Large intestine (tissue), 3 donors: Measurements from ENCODE around the gene ADAMTS18. TPM values are rescaled to one million over a fixed set of nuclear protein-coding genes. Genes with fewer than 3 reads are reported as not detected.

ENCODE experiments used
- DNase-seq, 2 donors: peaks; one replicate each; pipeline versions ENCODE4 v3.0.0 to v3.0.0-alpha.2; 2013
- H3K27ac ChIP-seq: one replicate; pipeline ENCODE4 v1.5.1; 2013; ENCODE audit warnings: low read length
- H3K27me3 ChIP-seq: 2 replicates; pipeline ENCODE4 v1.6.1; 2013; ENCODE audit warnings: low read length; ENCODE audit not compliant: control insufficient read depth, insufficient read depth
- H3K36me3 ChIP-seq: 2 replicates; pipeline ENCODE4 v1.6.1; 2013; ENCODE audit warnings: low read length; ENCODE audit not compliant: control insufficient read depth, insufficient read depth
- H3K4me1 ChIP-seq: one replicate; pipeline ENCODE4 v1.6.1; 2013; ENCODE audit warnings: low read length; ENCODE audit not compliant: control insufficient read depth, insufficient read depth
- H3K4me3 ChIP-seq: one replicate; pipeline ENCODE4 v1.5.1; 2013; ENCODE audit warnings: low read length
- H3K9me3 ChIP-seq: one replicate; pipeline ENCODE4 v1.6.1; 2013; ENCODE audit warnings: mild to moderate bottlenecking, low read depth, low read length, moderate library complexity; ENCODE audit not compliant: control insufficient read depth
- WGBS: methylation state at CpG from one replicate; pipeline ENCODE4 v1.1.5; 2013; ENCODE audit warnings: low lambda C conversion rate; ENCODE audit not compliant: insufficient coverage; 5-methylcytosine and 5-hydroxymethylcytosine counted together
- polyA plus RNA-seq: library from polyadenylated mRNA; unstranded; fragments of 120-200 nt; gene quantifications from one replicate; pipeline ENCODE4 v1.2.1, GENCODE V29; 2013

Gene ADAMTS18
- polyA plus RNA-seq, 1 donor = 1.9 TPM

DNA sequence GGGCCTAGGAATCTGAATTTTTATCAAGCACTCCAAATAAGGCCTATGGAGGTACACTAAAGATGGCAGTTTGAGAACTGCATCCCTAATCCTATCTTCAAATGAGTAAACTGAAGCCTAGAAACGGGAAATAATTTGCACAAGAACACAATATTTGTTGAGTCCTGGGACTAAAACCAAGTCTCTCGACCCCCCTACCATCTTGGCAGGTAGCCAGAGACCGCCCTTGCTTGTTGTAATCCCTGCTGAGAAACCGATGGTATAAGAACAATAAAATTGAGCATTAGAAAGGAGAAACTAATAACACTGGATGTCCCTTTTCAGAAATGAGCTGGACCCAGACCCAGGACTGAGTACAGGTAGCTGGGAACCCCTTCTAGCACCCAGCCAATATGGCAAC is 24.4 kb downstream of the ADAMTS18 start:
- Histone ChIP-seq H3K4me1 (no peaks in the 10 kb centered on the region), H3K27me3 (no peaks in the 10 kb centered on the region), H3K36me3 (no peaks in the 10 kb centered on the region), H3K27ac (no peak overlapping the region), H3K4me3 (no peak overlapping the region), H3K9me3 (no peaks in the 10 kb centered on the region)
- WGBS = no CpG with 5 or more reads among the region's 4 CpGs
- no peak for DNase-seq

DNA sequence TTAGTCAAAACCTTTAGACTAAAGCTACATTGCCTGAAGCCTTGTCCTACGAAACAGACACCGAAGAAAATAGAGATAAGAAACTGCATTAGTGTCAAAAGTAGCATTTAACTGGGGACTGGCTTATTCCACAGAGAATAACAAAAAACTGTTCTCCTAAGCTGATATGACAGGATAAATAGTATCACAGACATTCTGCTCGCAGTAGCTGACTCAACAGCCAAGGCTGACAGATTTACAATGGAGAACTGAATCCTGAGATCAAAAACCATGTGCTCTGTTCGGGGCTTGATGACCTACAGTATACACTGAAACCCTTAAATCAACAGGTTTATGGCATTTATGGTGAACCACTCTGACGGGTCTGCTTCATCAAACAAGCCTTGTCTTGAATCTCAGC is 25.5 kb downstream of the ADAMTS18 start:
- DNase-seq = no peak
- 33% methylated on average over 1 of the region's 5 CpGs for WGBS
- no peaks in the 10 kb centered on the region for H3K4me1 ChIP-seq
- no peak overlapping the region for H3K4me3 ChIP-seq
- H3K27me3 ChIP-seq = no peaks in the 10 kb centered on the region
- H3K27ac ChIP-seq = no peak overlapping the region
- H3K36me3 ChIP-seq = no peaks in the 10 kb centered on the region
- H3K9me3 ChIP-seq = no peaks in the 10 kb centered on the region

DNA sequence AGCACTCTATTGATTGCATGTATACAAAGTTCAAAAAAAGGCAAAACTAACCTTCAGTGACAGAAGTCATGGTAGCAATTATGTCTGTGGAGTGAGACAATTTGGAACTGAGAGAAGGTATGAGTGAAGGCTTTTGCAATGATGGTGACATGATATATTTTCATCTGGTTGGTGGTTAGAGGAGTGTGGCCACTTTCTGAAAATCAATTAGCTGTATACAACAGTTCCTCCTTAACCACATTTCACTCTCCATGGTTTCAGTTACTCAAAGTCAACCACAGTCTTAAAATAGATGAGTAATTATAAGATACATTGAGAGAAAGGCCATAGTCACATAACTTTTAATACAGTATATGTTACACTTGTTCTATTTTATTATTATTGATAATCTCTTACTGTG is 26.2 kb downstream of the ADAMTS18 start:
- no peaks in the 10 kb centered on the region for H3K4me1 ChIP-seq
- H3K27ac ChIP-seq = no peak overlapping the region
- DNase-seq = no peak
- no peaks in the 10 kb centered on the region for H3K9me3 ChIP-seq
- no peak overlapping the region for H3K4me3 ChIP-seq
- no peaks in the 10 kb centered on the region for H3K36me3 ChIP-seq
- H3K27me3 ChIP-seq = no peaks in the 10 kb centered on the region

DNA sequence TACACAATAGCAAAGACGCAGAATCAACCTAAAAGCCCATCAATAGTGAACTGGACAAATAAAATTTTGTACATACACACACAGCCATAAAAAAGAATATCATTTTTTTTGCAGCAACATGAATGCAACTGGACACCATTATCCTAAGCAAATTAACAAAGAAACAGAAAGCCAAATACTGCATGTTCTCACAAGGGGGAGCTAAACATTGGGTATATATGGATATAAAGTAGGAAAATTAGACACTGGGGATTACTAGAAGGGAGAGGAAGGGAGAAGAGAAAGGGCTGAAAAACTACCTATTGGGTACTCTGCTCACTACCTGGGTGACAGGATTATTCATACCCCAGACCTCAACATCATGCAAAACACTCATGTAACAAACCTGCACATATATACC is 28.2 kb downstream of the ADAMTS18 start:
- no CpG with 5 or more reads among the region's 1 CpG for WGBS
- H3K27me3 ChIP-seq = no peaks in the 10 kb centered on the region
- H3K36me3 ChIP-seq = no peaks in the 10 kb centered on the region
- no peak overlapping the region for H3K4me3 ChIP-seq
- H3K4me1 ChIP-seq = no peaks in the 10 kb centered on the region
- no peak overlapping the region for H3K27ac ChIP-seq
- DNase-seq = no peak
- no peaks in the 10 kb centered on the region for H3K9me3 ChIP-seq

DNA sequence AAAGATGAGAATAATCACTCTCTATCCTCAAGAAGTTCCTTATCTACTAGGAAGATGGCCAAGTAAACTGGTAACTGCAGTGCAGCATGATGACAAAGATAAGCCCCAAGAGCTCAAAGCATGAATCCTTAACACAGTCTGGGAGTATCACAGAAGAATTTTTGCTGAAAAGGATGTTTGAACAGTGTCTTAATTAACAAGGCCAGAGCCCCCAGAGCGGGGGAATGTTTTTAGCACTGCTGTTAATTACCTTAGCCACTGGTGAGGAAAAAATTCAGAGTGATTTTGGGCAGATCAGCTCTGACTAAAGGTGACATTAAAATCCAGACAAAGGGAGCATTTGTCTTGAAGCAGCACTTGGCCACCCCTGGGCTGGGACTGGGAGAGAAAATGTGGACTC is 30.1 kb downstream of the ADAMTS18 start:
- WGBS = 50% methylated on average over 1 of the region's 1 CpG
- H3K27me3 ChIP-seq = no peaks in the 10 kb centered on the region
- DNase-seq = no peak

DNA sequence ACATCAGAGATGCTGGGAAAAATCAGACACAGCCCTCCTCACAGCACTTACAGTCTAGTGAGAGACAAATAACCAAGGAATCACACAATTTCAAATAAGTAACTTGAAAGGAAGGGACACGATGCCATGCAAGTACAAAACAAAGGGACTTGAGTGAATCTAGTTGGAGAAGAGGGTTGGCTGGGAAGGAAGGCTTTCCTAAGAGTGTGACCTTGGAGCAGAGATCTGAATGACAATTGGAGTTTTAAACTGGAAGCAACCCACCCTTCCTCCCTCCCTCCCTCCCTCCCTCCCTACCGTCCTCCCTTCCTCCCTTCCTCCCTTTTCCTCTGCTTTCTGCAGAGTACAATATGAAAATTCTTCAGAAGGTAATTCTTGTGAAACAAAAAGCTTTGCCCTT is 31.1 kb downstream of the ADAMTS18 start:
- Histone ChIP-seq H3K27ac (no peak overlapping the region), H3K4me1 (no peaks in the 10 kb centered on the region), H3K27me3 (no peaks in the 10 kb centered on the region), H3K9me3 (no peaks in the 10 kb centered on the region), H3K36me3 (no peaks in the 10 kb centered on the region), H3K4me3 (no peak overlapping the region)
- WGBS = no CpG with 5 or more reads among the region's 2 CpGs
- no peak for DNase-seq

More for the DNA sequence above, 30.1 kb downstream of the ADAMTS18 start:
- Histone ChIP-seq H3K36me3 (no peaks in the 10 kb centered on the region), H3K9me3 (no peaks in the 10 kb centered on the region), H3K4me3 (no peak overlapping the region), H3K4me1 (no peaks in the 10 kb centered on the region), H3K27ac (no peak overlapping the region)

DNA sequence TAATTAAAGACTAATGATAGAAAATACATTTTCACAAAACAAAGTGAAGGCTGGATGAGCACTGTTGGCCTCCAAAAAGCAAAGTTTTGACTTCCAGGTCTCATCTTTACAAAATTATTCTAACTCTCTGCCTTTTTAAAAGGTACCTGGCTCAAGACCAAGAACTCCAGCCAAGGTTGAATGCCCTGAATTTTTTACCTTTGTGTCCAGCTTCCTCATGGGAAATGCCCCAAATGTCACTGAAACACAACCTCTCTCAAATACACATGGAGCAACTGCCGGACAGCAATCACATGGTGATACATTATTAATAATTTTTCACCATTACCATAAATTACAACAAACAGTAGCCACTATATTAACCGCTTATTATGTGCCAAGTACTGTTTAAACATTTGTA is 32.2 kb downstream of the ADAMTS18 start:
- no peak for DNase-seq
- no peaks in the 10 kb centered on the region for H3K9me3 ChIP-seq
- no CpG with 5 or more reads among the region's 2 CpGs for WGBS

DNA sequence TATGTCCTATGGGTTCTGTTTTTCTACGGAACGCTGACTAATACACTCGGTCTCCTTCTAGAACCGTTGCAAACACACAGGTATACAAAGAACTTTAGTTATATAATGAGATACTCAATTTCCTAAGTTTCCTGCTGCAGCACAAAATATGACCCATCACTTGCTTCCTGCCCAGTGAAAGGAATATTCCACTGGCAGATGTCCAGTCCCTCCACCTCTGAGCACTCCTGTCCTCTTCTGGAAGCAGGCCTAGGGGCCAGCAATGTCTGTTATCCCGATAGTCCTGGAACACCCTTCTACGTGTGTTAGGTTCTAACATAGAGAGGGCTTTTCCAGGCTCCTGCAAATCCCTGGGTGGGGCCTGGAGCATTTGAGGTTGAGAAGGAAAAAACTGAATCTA is 32.7 kb downstream of the ADAMTS18 start:
- no peaks in the 10 kb centered on the region for H3K27me3 ChIP-seq
- no peaks in the 10 kb centered on the region for H3K4me1 ChIP-seq
- whole genome bisulfite sequencing = no CpG with 5 or more reads among the region's 6 CpGs
- H3K36me3 ChIP-seq = no peaks in the 10 kb centered on the region
- no peak overlapping the region for H3K27ac ChIP-seq
- DNase-seq = no peak
- no peak overlapping the region for H3K4me3 ChIP-seq
- no peaks in the 10 kb centered on the region for H3K9me3 ChIP-seq

More for the DNA sequence above, 32.2 kb downstream of the ADAMTS18 start:
- H3K36me3 ChIP-seq = no peaks in the 10 kb centered on the region
- H3K27ac ChIP-seq = no peak overlapping the region
- no peaks in the 10 kb centered on the region for H3K27me3 ChIP-seq
- H3K4me3 ChIP-seq = no peak overlapping the region
- H3K4me1 ChIP-seq = no peaks in the 10 kb centered on the region

DNA sequence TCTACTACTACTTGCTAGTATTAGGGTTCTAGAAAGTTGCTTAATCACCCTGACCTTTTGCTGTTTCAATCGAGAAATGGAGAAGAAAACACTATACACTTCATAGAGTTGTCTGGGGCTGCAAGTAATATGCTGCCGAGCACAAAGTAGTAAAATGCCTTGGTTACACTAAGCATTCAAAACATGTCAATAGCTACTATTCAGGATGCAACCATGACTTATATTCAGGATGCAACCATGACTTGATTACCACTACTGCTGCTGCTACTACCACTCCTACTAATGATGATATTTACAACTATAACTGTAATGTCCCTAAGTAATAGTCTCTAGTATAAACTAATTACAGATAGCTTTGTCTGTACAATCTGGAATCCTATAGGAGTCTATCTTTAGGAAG is 35.3 kb downstream of the ADAMTS18 start:
- Histone ChIP-seq H3K27me3 (no peaks in the 10 kb centered on the region), H3K4me3 (no peak overlapping the region), H3K36me3 (no peaks in the 10 kb centered on the region), H3K9me3 (no peaks in the 10 kb centered on the region), H3K4me1 (no peaks in the 10 kb centered on the region), H3K27ac (no peak overlapping the region)
- WGBS = no CpG with 5 or more reads among the region's 2 CpGs
- no peak for DNase-seq

DNA sequence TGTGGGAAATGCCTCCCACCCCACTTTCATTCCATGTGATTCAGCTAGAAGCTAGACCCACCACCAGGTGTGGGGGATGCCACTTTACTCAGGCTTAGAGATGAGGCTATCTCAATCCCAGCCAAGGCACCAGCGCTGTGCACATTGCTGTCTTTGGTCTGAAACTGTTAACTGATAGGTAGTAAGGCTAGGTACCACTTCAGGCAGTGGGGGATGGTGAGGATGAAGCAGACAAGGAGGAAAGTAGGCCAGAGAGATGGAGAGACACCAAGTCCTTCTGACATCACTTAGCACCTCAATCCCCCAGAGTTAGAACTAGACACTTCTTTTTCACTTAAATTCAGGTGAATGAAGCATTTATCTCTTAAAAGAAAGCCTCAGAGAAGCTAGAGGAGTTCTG is 35.8 kb downstream of the ADAMTS18 start:
- Histone ChIP-seq H3K4me1 (no peaks in the 10 kb centered on the region), H3K27me3 (no peaks in the 10 kb centered on the region), H3K27ac (no peak overlapping the region), H3K9me3 (no peaks in the 10 kb centered on the region), H3K36me3 (no peaks in the 10 kb centered on the region), H3K4me3 (no peak overlapping the region)
- no CpG with 5 or more reads among the region's 1 CpG for WGBS
- DNase-seq = no peak

DNA sequence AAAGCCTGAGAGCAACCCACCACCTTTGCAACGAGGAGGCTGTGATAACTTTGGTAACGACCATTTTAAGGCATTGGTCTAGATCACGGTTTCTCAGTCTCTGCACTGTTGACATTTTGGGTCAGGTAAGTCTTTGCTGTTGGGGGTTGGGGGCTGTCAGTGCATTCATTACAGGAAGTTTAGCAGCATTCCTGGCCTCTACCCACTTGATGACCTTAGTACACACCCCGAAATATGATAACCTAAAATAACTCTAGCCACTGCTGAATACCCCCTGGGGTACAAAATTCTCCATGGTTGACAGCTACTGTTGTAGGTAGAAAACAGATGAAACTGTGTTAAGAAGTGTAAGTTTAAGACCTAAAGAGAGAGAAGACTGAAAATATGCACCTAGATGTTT is 36.3 kb downstream of the ADAMTS18 start:
- DNase-seq = no peak
- Histone ChIP-seq H3K4me3 (no peak overlapping the region), H3K27me3 (no peaks in the 10 kb centered on the region), H3K9me3 (no peaks in the 10 kb centered on the region), H3K27ac (no peak overlapping the region), H3K36me3 (no peaks in the 10 kb centered on the region), H3K4me1 (no peaks in the 10 kb centered on the region)
- no CpG with 5 or more reads among the region's 4 CpGs for WGBS
